ENCODE results near the gene NELFA. TPM values are rescaled to one million over a fixed set of nuclear protein-coding genes. Genes with fewer than 3 reads are reported as not detected.

NELFA gene
- polyA plus RNA-seq, 1 donor (not counting 4 experiments of a cell fraction or from before 2014, with no cell fraction given), result 9.9 TPM

- Histone ChIP-seq H3K4me2 (ENCODE audit: control insufficient read depth, extremely low read depth, insufficient read depth, low read depth, low read length) (no peak overlapping the region), H2AFZ (ENCODE audit: control insufficient read depth, low read length) (no peak overlapping the region), H3K9me1 (ENCODE audit: control insufficient read depth, extremely low read depth, insufficient read depth, low read length) (no peaks in the 10 kb centered on the region), H3K4me1 (ENCODE audit: control insufficient read depth, extremely low read depth, insufficient read depth, low read length) (no peaks in the 10 kb centered on the region), H4K20me1 (ENCODE audit: control insufficient read depth, extremely low read depth, insufficient read depth, low read length) (no peaks in the 10 kb centered on the region), H3K27me3 (ENCODE audit: control insufficient read depth, extremely low read depth, insufficient read depth, low read length) (peaks cover 30% of the 10 kb centered on the region), H3K9ac (ENCODE audit: control insufficient read depth, extremely low read depth, insufficient read depth, low read length) (no peak overlapping the region), H3K27ac (ENCODE audit: control insufficient read depth, insufficient read depth, low read length) (no peak overlapping the region), H3K36me3 (ENCODE audit: control insufficient read depth in 2 of 2, extremely low read depth in 1 of 2, insufficient read depth in 2 of 2, low read length in 2 of 2) (no peaks in the 10 kb centered on the region), H3K4me3 (ENCODE audit: control insufficient read depth in 2 of 3, extremely low read depth in 1 of 3, insufficient read depth in 2 of 3, low read depth in 1 of 3, low read length in 3 of 3) (peak overlapping the region in 1 of 3 experiments; percentile 80), H3K79me2 (ENCODE audit: control insufficient read depth, insufficient read depth, low read length) (no peaks in the 10 kb centered on the region), H3K9me3 (ENCODE audit: control insufficient read depth, low read depth, low read length) (no peaks in the 10 kb centered on the region)
- dilution Hi-C loops (cut with MboI; ENCODE audit: extremely low pct_ligation_motif_present, low sequenced_read_pairs), result no loop called here
- DNase-seq (ENCODE audit: low read depth, low spot score) (no peak), FAIRE-seq (no peak)
- TF ChIP-seq EZH2 (IDR thresholded peaks at IDR 0.05; ENCODE audit: low read length), result peak; percentile 57
- no peak for TF ChIP-seq CTCF (optimal IDR thresholded peaks at IDR 0.05 in 1 of 3, IDR thresholded peaks at IDR 0.05 in 1 of 3, conservative IDR thresholded peaks at IDR 0.05 in 1 of 3; ENCODE audit: extremely low read depth in 1 of 3, insufficient read depth in 2 of 3, low read length in 3 of 3)
Measured at GRCh38 chr4:2040391-2041238, 31.8 kb upstream of the NELFA start.

GRCh38 chr4:2036866-2037265, 28.1 kb upstream of the NELFA start:
- Histone ChIP-seq H3K9me1 (ENCODE audit: control insufficient read depth, extremely low read depth, insufficient read depth, low read length) (no peaks in the 10 kb centered on the region), H3K79me2 (ENCODE audit: control insufficient read depth, insufficient read depth, low read length) (no peaks in the 10 kb centered on the region), H3K4me1 (ENCODE audit: control insufficient read depth, extremely low read depth, insufficient read depth, low read length) (no peaks in the 10 kb centered on the region), H4K20me1 (ENCODE audit: control insufficient read depth, extremely low read depth, insufficient read depth, low read length) (no peaks in the 10 kb centered on the region), H3K4me3 (ENCODE audit: control insufficient read depth in 2 of 3, extremely low read depth in 1 of 3, insufficient read depth in 2 of 3, low read depth in 1 of 3, low read length in 3 of 3) (no peak overlapping the region), H3K36me3 (ENCODE audit: control insufficient read depth in 2 of 2, extremely low read depth in 1 of 2, insufficient read depth in 2 of 2, low read length in 2 of 2) (no peaks in the 10 kb centered on the region), H2AFZ (ENCODE audit: control insufficient read depth, low read length) (no peak overlapping the region), H3K9me3 (ENCODE audit: control insufficient read depth, low read depth, low read length) (no peaks in the 10 kb centered on the region), H3K27me3 (ENCODE audit: control insufficient read depth, extremely low read depth, insufficient read depth, low read length) (peaks cover 32% of the 10 kb centered on the region), H3K9ac (ENCODE audit: control insufficient read depth, extremely low read depth, insufficient read depth, low read length) (no peak overlapping the region), H3K27ac (ENCODE audit: control insufficient read depth, insufficient read depth, low read length) (no peak overlapping the region), H3K4me2 (ENCODE audit: control insufficient read depth, extremely low read depth, insufficient read depth, low read depth, low read length) (no peak overlapping the region)
- TF ChIP-seq CTCF (optimal IDR thresholded peaks at IDR 0.05 in 1 of 3, IDR thresholded peaks at IDR 0.05 in 1 of 3, conservative IDR thresholded peaks at IDR 0.05 in 1 of 3; ENCODE audit: extremely low read depth in 1 of 3, insufficient read depth in 2 of 3, low read length in 3 of 3) (no peak), EZH2 (IDR thresholded peaks at IDR 0.05; ENCODE audit: low read length) (no peak)
- dilution Hi-C loops (cut with MboI; ENCODE audit: extremely low pct_ligation_motif_present, low sequenced_read_pairs), result no loop called here
- DNase-seq (ENCODE audit: low read depth, low spot score), result no peak
- no peak for FAIRE-seq

Data from keratinocyte (primary cell).